HG03064 (cell line): ENCODE measurements around the gene IGFBP1.

Source experiments
- ATAC-seq: cut with Tn5 transposase; IDR thresholded peaks from one replicate; pipeline ENCODE4 v1.9.1; 2021; ENCODE audit warnings: low read depth; ENCODE audit not compliant: unreplicated experiment

Gene IGFBP1

DNA sequence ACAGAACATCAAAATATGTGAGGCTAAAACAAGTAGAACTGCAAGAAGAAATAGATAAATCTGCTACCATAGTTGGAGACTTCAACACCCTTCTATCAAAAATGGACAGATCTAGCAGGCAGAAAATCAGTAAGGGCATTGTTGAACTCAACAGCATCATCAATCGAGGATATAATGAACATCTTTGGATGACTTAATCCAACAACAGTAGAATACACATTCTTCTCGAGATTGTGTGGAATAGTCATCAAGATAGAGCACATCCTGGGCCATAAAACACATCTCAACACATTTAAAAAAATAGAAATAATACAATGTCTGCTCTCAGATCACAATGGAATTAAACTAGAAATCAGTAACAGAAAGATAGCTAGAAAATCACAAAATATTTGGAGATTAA is 9.9 kb downstream of the IGFBP1 start:
- no peak for ATAC-seq

DNA sequence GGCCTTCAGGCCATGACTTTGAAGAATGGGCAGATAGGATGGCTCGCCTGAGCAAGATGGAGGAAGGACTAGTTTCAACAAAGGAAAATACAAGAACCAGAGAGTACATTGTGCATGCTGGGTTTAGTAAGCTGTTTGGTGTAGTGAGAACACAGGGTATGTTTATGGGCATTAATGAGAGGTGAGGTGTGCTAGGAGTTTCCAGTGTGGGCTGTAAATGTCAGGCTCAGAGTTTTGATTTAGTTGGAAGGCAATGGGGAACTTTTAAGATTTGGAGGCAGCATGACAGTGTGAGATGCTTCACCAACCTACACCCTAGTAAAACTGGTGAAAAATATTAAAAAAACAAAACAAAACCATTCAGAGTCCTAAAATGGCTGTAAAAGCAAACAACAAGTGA is 13.3 kb downstream of the IGFBP1 start:
- ATAC-seq: no peak

DNA sequence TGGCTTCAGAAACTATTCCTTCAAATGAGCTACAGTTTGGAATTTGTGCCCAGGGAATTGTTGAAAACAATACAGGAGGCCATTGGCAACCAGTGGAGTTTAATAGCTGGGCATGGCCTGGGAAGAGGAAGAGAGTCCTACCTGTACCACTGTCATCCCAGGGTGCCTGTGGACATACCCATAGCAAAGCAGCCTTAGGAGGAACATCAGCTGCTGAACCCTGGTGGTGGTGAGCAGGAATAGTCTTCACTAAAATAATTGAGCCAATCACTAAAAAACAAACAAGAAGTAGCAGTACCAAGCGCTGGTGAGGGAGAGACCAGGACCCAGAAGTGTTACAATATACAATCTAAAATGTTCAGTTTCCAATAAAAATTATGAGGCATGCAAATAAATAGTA is 14.5 kb downstream of the IGFBP1 start:
- ATAC-seq: no peak

- no peak for ATAC-seq
Measured at GRCh38 chr7:45909561-45909960, 21.3 kb downstream of the IGFBP1 start.

GRCh38 chr7:45910855-45911254 is 22.6 kb downstream of the IGFBP1 start:
- no peak for ATAC-seq

GRCh38 chr7:45911311-45911710 is 23.0 kb downstream of the IGFBP1 start:
- no peak for ATAC-seq

- ATAC-seq: no peak
Measured at GRCh38 chr7:45912972-45913371, 24.7 kb downstream of the IGFBP1 start.

GRCh38 chr7:45914911-45915310 is 26.6 kb downstream of the IGFBP1 start:
- ATAC-seq: no peak

- no peak for ATAC-seq
Measured at GRCh38 chr7:45915606-45916005, 27.3 kb downstream of the IGFBP1 start.

DNA sequence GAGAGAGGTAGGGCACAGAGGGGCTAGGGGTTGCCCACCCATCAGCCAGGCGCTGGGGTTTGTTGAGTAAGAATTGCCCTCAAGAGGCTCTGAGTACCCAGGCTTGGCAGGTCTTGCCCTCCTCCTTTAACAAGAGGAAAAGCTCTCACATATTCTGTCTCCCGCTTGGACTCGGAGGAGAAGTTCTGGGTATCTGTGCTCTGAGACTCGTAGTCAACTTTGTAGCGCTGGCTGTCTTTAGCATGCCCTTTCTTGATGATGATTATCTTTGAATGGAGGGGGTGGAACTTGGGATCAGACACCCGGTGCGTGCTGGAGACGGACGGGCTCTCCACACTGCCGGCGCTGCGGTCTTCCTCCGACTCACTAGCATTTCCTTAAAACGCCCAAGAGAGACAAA is 28.8 kb downstream of the IGFBP1 start:
- ATAC-seq: no peak

GRCh38 chr7:45917658-45918057 is 29.4 kb downstream of the IGFBP1 start:
- peak; percentile 67 for ATAC-seq

- ATAC-seq: no peak
Measured at GRCh38 chr7:45918556-45918955, 30.3 kb downstream of the IGFBP1 start.

GRCh38 chr7:45919231-45919784 is 31.0 kb downstream of the IGFBP1 start:
- ATAC-seq: no peak

DNA sequence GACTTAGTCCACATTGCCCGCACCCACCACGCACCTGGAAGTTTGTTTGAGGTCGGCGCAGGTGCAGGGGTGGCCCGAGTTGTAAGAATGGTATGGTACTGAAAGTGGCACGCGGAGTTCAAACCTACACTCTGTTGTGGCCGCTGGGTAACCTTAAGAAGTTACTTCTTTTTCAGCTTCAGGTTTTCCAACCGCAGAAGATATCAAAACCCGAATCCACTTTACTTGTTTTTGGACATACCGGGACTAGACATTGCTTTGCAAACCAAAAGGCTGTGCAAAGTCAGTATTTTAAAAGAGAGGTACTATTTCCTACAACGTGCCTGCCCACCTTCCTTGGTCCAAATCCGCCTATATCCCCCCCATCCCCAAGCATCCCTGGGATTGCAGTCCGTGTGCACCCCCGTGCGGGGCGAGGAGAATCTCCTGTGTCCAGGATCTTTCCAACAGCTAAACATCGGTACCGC is 31.7 kb downstream of the IGFBP1 start:
- no peak for ATAC-seq

DNA sequence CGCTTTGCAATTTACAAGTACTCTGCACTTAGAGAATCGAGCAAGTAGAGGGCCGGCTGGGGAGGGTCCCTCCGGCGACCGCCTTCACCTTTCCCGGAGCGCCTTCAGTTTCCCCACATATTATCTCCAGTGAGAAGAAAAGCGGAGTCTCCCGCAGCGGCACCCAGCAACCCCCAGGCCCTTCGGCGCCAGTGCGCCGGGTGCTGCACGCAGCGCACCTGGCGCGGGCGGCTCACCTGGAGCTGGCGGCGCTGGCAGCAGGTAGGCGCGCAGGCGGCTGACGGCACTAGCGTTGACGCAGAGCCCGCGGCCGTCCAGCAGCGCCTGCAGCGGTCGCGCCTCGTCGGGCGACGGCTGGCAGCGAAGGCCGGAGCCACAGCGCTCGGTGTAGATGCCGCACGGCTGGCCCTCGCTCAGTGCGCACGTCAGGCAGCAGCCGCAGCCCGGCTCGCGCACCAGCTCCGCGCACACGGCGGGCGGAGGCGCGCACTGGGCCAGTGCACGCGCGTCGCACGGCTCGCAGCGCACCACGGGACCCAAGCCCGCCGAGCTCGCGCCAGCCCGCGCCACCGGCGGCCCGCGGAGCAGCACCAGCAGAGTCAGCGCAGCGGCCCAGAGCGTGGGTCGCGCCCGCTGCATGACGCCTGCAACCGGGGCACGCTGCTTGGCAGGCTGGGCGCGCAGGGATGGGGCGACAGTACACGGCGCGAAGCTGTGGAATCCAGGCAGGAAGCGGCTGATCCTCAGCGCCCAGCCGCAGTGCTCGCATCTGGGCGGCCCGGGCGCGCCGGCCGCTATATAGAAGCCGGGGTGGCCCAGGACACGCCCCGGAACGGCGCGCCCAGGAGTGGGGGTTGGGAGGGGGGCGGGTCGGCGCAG is 32.5 kb downstream of the IGFBP1 start, which contains the start of gene IGFBP3:
Gene IGFBP3 (minus strand): TSS at position 771 of the 879 bp plus-strand sequence. CDS start 132 bp downstream, at position 639.
- no peak for ATAC-seq

- ATAC-seq: no peak
Measured at GRCh38 chr7:45921381-45921698, 33.1 kb downstream of the IGFBP1 start.

DNA sequence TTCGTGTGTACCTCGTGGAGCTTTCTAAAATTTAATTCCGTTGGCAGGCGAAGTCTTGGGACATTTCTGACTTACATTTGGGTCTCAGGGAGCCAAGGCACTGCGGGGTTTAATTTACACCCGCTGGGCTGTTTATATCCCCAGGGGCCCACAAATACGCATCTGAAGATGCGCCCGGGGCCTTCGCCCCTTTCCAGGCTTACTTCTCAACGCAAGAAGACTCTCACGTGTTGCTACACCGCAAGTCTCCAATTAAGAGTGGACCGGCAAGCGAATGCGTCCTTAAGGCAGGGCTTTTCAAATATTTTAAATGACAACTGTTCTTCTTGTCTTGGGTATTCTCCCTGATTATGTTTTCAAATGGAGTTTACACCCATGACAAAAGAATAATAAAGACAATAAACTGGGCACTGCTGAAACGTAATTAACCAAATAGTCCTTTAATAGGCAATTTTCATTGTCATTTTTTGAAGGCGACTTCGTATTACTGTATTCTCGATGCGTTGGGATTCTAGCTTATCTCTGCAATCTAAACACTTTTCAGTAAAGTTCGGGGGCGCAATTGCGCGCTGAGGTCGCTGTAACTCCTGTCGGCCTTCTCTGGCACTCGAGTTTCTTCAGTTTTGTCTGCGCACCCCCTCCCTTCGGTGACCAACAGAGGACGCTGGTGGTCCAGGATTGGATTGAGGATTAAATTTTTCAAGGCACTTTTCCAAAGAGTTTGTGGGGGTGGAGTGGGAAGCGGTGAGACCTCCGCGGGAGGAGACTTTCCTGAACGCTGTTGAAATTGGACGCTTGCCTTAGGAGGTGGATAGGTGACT is 33.6 kb downstream of the IGFBP1 start:
- ATAC-seq: no peak

DNA sequence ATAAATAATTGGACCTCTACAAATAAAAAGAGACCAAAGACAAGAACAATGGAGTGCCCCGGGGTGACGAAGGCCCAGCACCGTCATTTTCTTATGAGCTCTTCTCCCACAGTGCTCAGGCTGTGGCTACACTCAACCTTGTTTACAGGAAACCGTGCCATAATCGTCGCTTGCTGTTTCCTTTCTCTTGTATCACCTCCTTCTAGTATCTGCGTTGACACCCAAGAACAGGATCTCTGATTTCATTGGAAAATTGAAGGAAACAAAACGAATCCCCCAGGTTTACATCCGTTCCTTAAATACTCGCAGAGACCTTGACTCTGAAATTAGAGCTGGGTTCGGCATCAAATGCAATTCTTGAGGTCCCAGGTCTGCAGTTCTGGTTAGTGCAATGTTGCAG is 34.5 kb downstream of the IGFBP1 start:
- ATAC-seq: no peak

DNA sequence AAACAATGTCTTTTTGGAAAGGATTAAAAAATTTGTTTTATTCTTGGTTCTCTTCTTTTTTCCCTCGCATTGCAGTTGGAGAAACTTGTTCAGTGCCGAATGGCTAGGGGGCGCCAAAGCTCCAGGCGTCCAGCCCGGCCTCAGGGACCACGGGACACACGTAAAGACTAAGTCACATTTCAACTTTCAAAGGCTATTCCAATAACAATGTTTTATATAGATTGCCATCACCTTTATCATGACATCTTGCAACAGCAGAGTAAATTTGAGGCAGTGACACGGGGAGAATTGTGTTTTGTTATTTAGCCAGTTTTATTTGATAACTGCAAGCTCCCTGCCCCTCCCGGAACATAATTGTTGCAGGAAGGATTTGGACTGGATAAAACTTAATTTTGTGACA is 35.0 kb downstream of the IGFBP1 start:
- no peak for ATAC-seq

DNA sequence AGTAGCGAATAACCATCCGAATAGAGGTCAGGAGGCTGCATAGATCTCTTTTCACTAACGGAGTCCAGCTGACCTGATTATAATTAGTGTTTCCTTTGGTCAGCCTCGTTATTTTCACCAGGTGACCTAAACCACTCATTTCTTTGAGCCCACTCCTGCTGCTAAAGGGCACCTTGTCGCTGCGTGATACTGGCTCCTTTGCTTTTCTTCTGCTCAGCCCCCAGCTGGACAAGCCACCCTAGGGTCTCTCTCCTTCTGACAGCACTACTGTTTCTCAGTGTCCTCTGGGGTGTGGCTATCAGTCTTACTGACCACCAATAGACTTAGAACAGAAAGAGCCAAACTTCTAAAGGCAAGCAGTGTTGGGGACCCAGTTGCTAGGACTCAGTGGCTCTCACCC is 35.5 kb downstream of the IGFBP1 start:
- no peak for ATAC-seq

DNA sequence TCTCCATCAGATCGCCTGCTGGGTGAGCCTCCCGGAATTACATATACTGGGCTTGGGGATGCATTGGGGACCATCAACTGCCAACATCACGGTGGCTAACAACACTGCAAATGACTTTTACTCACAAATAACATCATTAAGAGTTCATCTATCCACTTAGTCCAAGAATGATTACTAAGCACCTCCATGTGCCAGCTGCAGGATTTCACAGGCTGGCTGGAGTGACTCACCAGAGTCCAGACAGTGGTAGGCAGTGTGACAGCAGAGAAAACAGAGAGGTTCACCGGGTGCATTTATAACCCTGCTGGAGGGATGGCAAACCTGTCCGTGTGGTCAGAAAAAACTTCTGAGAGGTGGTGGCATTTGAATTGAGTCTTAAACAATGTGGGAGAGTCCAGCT is 36.0 kb downstream of the IGFBP1 start:
- ATAC-seq: no peak
